ENCODE measurements around the gene MAMDC4. TPM values are rescaled to one million over a fixed set of nuclear protein-coding genes. Genes with fewer than 3 reads are reported as not detected.
"Not testable (repeated sequence)": the region's sequence is repeated elsewhere in the genome, so short reads cannot be mapped to it uniquely, and the experiment has no call there.

The MAMDC4 gene
- total RNA-seq, 2 donors from 2014 or later = 18.6 to 27.4 TPM

DNA sequence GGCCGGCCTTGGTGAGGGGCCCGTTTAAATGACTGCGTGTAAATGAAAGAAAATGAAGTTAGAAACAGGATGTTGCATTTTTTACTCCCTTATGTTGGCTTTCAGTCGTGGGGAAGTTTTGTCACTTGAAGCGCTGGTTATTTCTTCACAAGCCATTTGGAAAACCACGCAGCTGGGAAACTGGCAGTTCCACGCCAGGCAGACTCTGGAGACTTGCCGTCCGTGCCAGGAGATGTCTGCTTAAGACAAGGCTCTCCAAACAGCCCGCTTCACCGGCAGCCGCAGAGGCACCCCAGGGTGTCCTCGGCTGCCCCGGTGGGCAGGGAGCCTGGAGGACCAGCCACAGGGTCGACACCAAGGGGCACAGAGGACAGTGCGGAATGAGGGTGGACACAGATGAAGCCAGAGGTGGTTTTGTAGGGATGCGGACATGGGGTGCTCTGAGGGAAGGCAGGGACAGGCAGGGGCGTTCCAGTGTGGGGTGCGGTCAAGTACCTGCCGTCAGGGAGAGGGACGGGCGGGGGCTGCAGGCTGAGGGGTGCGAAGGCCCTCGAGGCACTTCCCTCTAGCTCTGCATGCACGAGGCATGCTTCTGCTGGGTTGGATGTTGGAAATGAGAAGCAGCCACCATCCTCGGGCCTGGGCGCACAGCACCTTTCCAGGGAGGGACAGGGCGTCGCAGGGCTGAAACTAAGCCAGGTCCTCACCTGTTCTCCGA is 21.0 kb upstream of the MAMDC4 start:
- Mint-ChIP-seq H3K4me1 (no peaks in the 10 kb centered on the region), H3K4me3 (no peak overlapping the region)

DNA sequence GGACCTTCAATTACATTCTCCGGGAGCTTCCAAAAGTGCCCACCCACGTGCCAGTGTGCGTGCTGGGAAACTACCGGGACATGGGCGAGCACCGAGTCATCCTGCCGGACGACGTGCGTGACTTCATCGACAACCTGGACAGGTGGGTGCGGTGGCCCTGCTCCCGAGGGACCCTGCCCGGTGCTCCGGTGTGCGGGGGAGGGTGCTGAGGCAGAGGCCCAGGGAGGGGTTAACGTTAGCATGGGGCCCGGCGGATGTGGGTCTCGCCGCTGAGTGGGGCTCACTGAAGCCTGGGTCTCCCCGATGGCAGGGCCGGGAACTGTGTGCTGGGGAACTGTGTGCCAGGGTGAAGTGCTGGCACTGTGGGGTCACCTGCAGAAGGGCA is 20.4 kb upstream of the MAMDC4 start:
- no peak for ATAC-seq (replicated peaks)
- Mint-ChIP-seq H3K4me1 (no peaks in the 10 kb centered on the region), H3K9me3 (no peaks in the 10 kb centered on the region), H3K27ac (no peak overlapping the region), H3K36me3 (ENCODE audit: low read depth) (no peaks in the 10 kb centered on the region), H3K4me3 (no peak overlapping the region), H3K27me3 (no peaks in the 10 kb centered on the region)

More for the DNA sequence above, 21.0 kb upstream of the MAMDC4 start:
- no peaks in the 10 kb centered on the region for H3K27me3 Mint-ChIP-seq
- no peak overlapping the region for H3K27ac Mint-ChIP-seq
- ATAC-seq (replicated peaks) = no peak
- H3K9me3 Mint-ChIP-seq = no peaks in the 10 kb centered on the region
- peaks cover 2% of the 10 kb centered on the region for H3K36me3 Mint-ChIP-seq (ENCODE audit: low read depth)

DNA sequence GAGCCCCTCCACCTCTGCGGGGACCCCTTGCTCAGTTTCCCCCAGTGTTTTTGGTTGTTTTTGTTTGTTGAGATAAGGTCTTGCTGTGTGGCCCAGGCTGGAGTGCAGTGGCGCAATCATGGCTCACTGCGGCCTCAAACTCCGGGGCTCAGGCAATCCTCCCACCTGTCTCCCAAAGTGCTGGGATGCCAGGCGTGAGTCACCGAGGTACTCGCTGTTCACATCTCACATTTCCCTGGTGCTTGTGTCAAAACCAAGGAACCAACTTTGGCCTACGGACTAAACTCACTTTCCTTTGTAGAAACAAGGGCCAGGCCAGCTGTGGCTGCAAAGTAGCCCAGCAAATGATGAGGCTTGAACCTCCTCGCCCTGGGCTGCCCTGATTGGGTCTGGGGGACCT is 19.6 kb upstream of the MAMDC4 start:
- Mint-ChIP-seq H3K4me1 (no peaks in the 10 kb centered on the region), H3K36me3 (ENCODE audit: low read depth) (no peaks in the 10 kb centered on the region), H3K27me3 (no peaks in the 10 kb centered on the region), H3K27ac (no peak overlapping the region), H3K4me3 (no peak overlapping the region), H3K9me3 (no peaks in the 10 kb centered on the region)
- ATAC-seq (replicated peaks) = no peak

DNA sequence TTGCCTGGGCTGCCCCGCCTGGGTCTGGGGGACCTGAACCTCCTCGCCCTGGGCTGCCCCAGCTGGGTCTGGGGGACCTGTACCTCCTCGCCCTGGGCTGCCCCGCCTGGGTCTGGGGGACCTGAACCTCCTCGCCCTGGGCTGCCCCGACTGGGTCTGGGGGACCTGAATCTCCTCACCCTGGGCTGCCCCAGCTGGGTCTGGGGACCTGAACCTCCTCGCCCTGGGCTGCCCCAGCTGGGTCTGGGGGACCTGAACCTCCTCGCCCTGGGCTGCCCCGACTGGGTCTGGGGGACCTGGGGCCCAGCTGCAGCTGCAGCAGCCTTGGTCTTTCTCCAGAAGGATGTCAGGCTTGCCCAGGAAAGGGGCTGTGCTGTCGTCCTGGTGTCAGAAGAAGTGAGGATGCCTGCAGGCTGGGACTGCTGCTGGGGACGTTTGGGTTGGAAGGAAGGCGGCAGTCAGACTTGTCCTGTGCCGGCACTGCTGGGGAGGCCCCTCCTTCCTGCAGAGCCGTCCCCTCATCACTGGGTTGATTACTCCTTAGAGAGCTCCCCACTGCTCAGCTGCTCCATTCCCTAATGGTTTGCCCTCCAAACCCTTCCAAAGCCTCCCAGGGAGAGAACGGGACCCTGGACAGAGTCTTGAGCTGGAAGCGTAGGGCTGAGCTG is 18.6 kb upstream of the MAMDC4 start:
- H3K36me3 Mint-ChIP-seq (ENCODE audit: low read depth); ATAC-seq (replicated peaks); H3K9me3 Mint-ChIP-seq; H3K4me1 Mint-ChIP-seq; H3K27me3 Mint-ChIP-seq; H3K27ac Mint-ChIP-seq; H3K4me3 Mint-ChIP-seq: not testable (repeated sequence)

DNA sequence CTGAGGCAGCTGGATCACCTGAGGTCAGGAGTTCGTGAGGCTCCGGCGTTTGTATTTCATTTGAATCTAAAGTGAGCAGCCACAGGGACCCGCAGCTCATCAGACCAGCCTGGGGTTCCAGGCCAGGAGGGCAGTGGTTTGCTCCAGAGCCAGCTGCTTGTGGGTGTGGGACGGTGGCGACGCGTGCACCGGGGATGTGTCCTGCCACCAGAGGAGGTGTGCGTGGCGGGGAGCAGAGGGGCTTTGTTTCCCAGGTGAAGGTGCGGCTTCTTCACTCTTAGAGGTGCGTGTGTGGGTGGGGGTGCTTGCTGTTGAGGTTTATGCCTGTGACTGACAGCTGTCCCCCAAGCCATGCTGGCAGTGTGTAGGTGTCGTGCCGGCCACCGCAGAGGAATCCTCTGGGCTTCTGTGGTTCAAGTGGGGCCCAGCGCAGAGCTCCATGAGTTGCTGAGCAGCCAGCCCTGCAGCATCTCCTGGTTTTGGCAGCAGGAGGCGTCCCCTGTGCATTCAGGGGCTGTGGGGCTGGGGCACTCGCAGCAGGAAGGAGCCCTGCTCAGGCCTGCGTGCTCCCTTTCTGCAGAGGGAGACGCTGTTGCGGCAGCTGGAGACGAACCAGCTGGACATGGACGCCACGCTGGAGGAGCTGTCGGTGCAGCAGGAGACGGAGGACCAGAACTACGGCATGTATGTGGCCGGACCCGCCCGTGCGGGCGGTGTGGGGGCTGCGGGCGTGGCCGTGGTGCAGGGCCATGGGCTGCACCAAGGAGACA is 16.8 kb upstream of the MAMDC4 start:
- ATAC-seq (replicated peaks) = no peak
- Mint-ChIP-seq H3K4me3 (no peak overlapping the region), H3K4me1 (no peaks in the 10 kb centered on the region), H3K27me3 (no peaks in the 10 kb centered on the region), H3K9me3 (no peaks in the 10 kb centered on the region), H3K36me3 (ENCODE audit: low read depth) (peaks cover 7% of the 10 kb centered on the region), H3K27ac (no peak overlapping the region)

DNA sequence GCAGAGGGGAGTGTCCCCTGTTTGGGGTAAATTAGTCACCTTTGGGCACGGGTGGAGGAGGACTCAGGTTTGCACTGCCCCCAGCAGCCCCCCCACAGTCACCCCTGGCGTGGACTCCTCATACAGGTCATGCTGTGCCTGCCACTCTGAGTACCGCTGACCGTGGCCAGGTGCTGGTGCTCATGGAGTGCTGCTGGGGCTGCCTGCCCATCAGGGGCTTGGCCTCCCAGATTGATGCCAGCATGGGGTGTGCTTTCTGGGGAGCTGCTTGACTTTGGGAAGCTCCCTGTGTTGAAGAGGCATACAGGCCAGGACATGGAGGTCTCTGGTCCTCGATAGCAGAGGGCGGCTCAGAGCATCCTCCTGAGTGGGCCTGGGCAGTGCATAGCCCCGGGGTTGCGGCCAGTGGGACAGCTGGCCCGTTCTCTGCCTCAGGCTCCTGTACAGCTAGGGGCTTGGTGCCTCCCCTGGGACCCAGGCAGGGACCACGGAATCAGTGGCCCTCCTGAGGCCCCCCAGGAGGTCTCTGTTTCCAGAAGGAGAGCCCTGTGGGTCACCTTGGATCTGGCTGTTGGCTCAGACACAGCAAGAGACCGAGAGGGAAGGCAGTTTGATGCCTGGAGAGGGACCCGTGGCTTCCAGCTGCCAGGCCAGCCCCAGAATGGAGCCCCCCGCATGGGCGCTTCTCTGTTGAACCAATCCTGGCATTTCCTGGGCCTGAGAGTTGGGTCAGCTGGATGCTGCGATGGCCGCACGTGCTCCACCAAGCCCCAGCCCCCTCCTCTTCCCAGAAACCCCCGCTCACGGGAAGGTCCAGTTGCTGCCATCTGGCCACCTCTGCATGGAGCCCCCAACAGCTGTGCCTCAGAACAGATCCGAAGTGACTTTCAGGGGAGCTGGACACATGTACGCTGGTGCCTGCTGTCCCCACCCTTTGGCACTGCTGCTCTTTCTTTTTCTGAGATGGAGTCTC is 15.9 kb upstream of the MAMDC4 start:
- Mint-ChIP-seq H3K4me1 (no peaks in the 10 kb centered on the region), H3K27ac (no peak overlapping the region), H3K9me3 (no peaks in the 10 kb centered on the region), H3K27me3 (no peaks in the 10 kb centered on the region), H3K4me3 (no peak overlapping the region), H3K36me3 (ENCODE audit: low read depth) (peaks cover 7% of the 10 kb centered on the region)
- no peak for ATAC-seq (replicated peaks)

DNA sequence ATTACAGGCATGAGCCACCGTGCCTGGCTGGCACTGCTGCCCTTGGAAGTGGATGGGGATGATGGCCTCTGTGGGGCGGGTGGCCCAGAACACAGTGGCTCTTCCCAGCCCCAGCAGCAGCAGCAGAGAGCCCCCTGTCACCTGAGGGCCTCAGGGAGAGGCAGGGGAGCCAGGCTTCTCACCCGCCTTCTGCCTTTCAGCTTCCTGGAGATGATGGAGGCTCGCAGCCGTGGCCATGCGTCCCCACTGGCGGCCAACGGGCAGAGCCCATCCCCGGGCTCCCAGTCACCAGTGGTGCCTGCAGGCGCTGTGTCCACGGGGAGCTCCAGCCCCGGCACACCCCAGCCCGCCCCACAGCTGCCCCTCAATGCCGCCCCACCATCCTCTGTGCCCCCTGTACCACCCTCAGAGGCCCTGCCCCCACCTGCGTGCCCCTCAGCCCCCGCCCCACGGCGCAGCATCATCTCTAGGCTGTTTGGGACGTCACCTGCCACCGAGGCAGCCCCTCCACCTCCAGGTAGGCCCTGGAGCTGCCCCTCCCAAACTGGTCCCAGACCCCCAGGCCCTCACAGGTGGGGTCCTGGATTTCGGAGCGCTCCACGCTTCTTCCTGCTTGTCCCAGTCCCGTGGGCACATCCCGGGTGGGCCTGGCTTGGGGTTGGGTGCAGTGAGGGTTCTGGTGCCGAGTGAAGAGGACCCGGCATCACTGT is 14.8 kb upstream of the MAMDC4 start:
- ATAC-seq (replicated peaks) = no peak
- no peak overlapping the region for H3K4me3 Mint-ChIP-seq
- H3K27me3 Mint-ChIP-seq = no peaks in the 10 kb centered on the region
- H3K9me3 Mint-ChIP-seq = no peaks in the 10 kb centered on the region
- no peaks in the 10 kb centered on the region for H3K4me1 Mint-ChIP-seq
- H3K27ac Mint-ChIP-seq = no peak overlapping the region
- peaks cover 7% of the 10 kb centered on the region for H3K36me3 Mint-ChIP-seq (ENCODE audit: low read depth)

DNA sequence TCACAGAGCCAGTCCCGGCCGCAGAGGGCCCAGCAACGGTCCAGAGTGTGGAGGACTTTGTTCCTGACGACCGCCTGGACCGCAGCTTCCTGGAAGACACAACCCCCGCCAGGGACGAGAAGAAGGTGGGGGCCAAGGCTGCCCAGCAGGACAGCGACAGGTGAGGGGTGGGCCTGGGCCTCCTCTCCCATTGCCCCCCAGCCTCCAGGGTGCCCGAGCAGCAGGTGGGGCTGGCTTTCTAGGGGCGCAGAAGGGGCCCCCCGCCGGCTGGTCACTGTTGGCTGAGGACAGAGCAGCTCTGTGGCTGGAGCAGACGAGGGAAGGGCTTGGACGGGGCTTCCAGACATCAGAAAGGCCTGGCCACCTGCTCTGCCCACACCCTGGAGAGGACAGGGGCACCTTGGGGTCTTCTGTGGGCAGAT is 14.3 kb upstream of the MAMDC4 start:
- not testable (repeated sequence) for ATAC-seq (replicated peaks); H3K4me1 Mint-ChIP-seq; H3K27ac Mint-ChIP-seq; H3K27me3 Mint-ChIP-seq; H3K9me3 Mint-ChIP-seq; H3K4me3 Mint-ChIP-seq; H3K36me3 Mint-ChIP-seq (ENCODE audit: low read depth)

DNA sequence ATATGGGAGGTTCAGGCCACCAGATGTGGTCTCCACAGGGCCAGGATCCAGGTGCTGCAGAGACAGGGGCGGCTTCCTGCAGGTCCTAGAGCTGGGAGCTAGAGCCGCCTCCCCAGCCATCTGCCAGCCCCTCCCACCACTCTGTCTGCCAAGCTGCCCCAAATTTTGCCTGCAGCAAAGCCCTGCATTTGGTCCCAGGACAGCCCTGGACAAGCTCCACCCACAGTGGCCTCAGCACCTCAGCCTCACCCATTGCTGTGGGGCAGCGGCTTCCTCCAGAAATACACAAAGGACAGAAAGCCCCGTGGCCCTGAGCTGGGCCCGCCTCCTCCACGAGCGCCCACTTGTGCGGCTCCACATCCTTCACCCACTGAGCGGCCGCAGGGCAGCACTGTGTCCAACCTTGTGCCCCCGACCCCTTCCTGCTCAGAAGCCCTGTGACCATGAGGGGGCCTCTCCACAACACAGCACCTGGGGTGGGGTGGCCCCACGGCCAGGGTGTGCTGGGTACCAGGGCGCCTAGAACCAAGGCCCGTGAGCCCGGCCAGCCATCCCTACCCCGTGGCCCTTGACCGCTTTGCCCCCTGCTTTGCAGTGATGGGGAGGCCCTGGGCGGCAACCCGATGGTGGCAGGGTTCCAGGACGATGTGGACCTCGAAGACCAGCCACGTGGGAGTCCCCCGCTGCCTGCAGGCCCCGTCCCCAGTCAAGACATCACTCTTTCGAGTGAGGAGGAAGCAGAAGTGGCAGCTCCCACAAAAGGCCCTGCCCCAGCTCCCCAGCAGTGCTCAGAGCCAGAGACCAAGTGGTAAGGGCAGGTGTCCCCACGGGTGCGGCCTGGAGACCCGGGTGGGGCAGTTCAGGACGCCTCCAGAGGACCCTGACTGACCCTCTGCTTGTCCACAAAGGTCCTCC is 13.6 kb upstream of the MAMDC4 start:
- Mint-ChIP-seq H3K9me3 (no peaks in the 10 kb centered on the region), H3K27me3 (no peaks in the 10 kb centered on the region), H3K36me3 (ENCODE audit: low read depth) (peaks cover 7% of the 10 kb centered on the region), H3K27ac (no peak overlapping the region), H3K4me1 (no peaks in the 10 kb centered on the region), H3K4me3 (no peak overlapping the region)
- ATAC-seq (replicated peaks) = no peak

DNA sequence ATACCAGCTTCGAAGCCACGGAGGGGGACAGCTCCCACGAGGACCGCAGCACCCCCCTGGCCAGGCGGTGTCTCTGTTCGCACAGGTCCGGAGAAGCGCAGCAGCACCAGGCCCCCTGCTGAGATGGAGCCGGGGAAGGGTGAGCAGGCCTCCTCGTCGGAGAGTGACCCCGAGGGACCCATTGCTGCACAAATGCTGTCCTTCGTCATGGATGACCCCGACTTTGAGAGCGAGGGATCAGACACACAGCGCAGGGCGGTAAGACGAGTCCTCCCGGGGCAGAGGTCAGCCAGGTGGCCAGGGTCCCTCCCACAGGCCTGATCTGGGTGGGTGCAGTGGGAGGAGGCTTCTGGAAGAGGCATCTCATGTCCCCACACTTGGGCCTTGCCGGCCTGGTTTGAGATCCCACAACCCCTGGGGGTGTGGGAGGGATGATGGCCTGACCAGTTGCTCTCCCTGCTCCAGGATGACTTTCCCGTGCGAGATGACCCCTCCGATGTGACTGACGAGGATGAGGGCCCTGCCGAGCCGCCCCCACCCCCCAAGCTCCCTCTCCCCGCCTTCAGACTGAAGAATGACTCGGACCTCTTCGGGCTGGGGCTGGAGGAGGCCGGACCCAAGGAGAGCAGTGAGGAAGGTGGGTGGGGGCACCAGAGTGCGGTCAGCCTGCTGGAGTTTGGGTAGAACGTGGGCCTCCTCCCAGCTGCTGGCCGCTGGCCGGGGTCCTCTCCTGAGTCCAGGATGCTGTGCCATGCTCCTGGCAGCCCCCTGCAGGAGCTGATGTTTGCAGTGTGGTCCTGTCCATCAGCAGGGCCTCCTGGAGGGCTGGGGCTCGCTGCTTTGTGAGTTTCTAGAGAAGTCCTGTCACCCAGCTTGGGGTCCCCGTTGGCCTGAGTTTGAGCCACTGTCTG is 12.7 kb upstream of the MAMDC4 start:
- H3K4me1 Mint-ChIP-seq = no peaks in the 10 kb centered on the region
- H3K27me3 Mint-ChIP-seq = no peaks in the 10 kb centered on the region
- no peak for ATAC-seq (replicated peaks)
- H3K9me3 Mint-ChIP-seq = no peaks in the 10 kb centered on the region
- H3K27ac Mint-ChIP-seq = no peak overlapping the region
- peaks cover 7% of the 10 kb centered on the region for H3K36me3 Mint-ChIP-seq (ENCODE audit: low read depth)
- H3K4me3 Mint-ChIP-seq = peak overlapping the region; percentile 13

DNA sequence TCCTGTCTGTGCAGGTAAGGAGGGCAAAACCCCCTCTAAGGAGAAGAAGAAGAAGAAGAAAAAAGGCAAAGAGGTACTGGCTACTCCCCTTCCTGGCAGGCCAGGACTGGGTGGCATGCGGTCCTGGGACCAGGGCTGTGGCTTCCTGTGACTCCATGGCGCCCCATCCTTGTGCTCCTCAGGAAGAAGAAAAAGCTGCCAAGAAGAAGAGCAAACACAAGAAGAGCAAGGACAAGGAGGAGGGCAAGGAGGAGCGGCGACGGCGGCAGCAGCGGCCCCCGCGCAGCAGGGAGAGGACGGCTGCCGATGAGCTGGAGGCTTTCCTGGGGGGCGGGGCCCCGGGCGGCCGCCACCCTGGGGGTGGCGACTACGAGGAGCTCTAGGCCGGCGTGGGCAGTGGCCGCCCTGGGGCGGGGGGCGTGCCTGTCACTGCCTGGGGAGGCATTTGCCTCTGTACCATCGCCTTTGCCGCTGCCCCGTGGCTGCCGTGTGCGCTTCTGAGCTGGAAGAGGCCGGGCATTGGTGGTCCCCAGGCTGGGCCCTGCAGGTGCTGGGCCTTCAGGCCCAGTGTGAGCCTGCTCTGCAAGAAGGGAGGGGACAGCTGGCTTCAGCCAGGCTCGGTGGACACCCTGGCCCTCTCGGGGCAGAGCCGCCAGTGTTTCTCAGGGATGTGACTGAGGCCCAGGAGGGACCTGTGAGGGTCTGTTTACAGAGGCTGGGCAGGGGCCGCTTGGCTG is 11.8 kb upstream of the MAMDC4 start:
- H3K9me3 Mint-ChIP-seq = no peaks in the 10 kb centered on the region
- ATAC-seq (replicated peaks) = no peak
- no peaks in the 10 kb centered on the region for H3K27me3 Mint-ChIP-seq
- H3K4me3 Mint-ChIP-seq = peak overlapping the region; percentile 13
- H3K27ac Mint-ChIP-seq = no peak overlapping the region
- peaks cover 7% of the 10 kb centered on the region for H3K36me3 Mint-ChIP-seq (ENCODE audit: low read depth)
- H3K4me1 Mint-ChIP-seq = no peaks in the 10 kb centered on the region
